ENCODE measurements around the gene ACSBG1. TPM values are rescaled to one million over a fixed set of nuclear protein-coding genes. Genes with fewer than 3 reads are reported as not detected.

Gene ACSBG1
- total and polyA plus RNA-seq, 2 donors (not counting 1 experiment from before 2014, with no cell fraction given), result not detected

GRCh38 chr15:78133801-78134200 is 100.6 kb downstream of the ACSBG1 start:
- Histone ChIP-seq H3K4me3 (replicated peaks in 1 of 4; ENCODE audit: control extremely low read depth in 1 of 4, insufficient read depth in 1 of 4, low read depth in 3 of 4, low read length in 4 of 4) (no peak overlapping the region), H2AFZ (ENCODE audit: low read length) (no peak overlapping the region), H3K4me2 (ENCODE audit: extremely low read depth, insufficient read depth, low read length) (no peak overlapping the region), H3K9me3 (ENCODE audit: control insufficient read depth, insufficient read depth, low read depth, low read length) (no peaks in the 10 kb centered on the region), H3K9ac (ENCODE audit: insufficient read depth, low read length) (no peak overlapping the region), H3K27me3 (ENCODE audit: control insufficient read depth, insufficient read depth, low read length) (peaks cover 3% of the 10 kb centered on the region), H3K36me3 (ENCODE audit: control insufficient read depth, insufficient read depth, low read length) (no peaks in the 10 kb centered on the region), H4K20me1 (ENCODE audit: control insufficient read depth, extremely low read depth, insufficient read depth, low read length) (no peaks in the 10 kb centered on the region), H3K79me2 (ENCODE audit: control insufficient read depth, insufficient read depth, low read length) (no peaks in the 10 kb centered on the region), H3K4me1 (ENCODE audit: control insufficient read depth, extremely low read depth, insufficient read depth, low read length) (no peaks in the 10 kb centered on the region), H3K27ac (ENCODE audit: insufficient read depth, low read length) (no peak overlapping the region)
- no peak for DNase-seq (ENCODE audit: low read depth in 2 of 2)
- TF ChIP-seq EZH2 (IDR thresholded peaks at IDR 0.05; ENCODE audit: low read length, missing control alignments) (no peak), CTCF (conservative IDR thresholded peaks at IDR 0.05 in 1 of 2, IDR thresholded peaks at IDR 0.05 in 1 of 2; ENCODE audit: low read depth in 1 of 2, low read length in 2 of 2) (no peak)

GRCh38 chr15:78131295-78132061 is 102.9 kb downstream of the ACSBG1 start, which contains the start of gene CIB2:
Gene CIB2, minus strand, starts transcription at chr15:78131445. Its CDS starts 230 bp downstream, at chr15:78131215.
- Histone ChIP-seq H3K9ac (ENCODE audit: insufficient read depth, low read length) (peak within 1 kb of the TSS; percentile 59), H3K9me3 (ENCODE audit: control insufficient read depth, insufficient read depth, low read depth, low read length) (no peaks in the 10 kb centered on the region), H4K20me1 (ENCODE audit: control insufficient read depth, extremely low read depth, insufficient read depth, low read length) (no peaks in the 10 kb centered on the region), H3K27ac (ENCODE audit: insufficient read depth, low read length) (no peak within 1 kb of the TSS), H2AFZ (ENCODE audit: low read length) (peak within 1 kb of the TSS; percentile 50), H3K4me2 (ENCODE audit: extremely low read depth, insufficient read depth, low read length) (peak within 1 kb of the TSS; percentile 64), H3K36me3 (ENCODE audit: control insufficient read depth, insufficient read depth, low read length) (no peaks in the 10 kb centered on the region), H3K4me1 (ENCODE audit: control insufficient read depth, extremely low read depth, insufficient read depth, low read length) (no peaks in the 10 kb centered on the region), H3K4me3 (replicated peaks in 1 of 4; ENCODE audit: control extremely low read depth in 1 of 4, insufficient read depth in 1 of 4, low read depth in 3 of 4, low read length in 4 of 4) (peak within 1 kb of the TSS; percentile 42 to 74 (median 57)), H3K79me2 (ENCODE audit: control insufficient read depth, insufficient read depth, low read length) (no peaks in the 10 kb centered on the region), H3K27me3 (ENCODE audit: control insufficient read depth, insufficient read depth, low read length) (peaks cover 7% of the 10 kb centered on the region)
- peak; percentile 42 to 63 for DNase-seq (ENCODE audit: low read depth in 2 of 2)
- TF ChIP-seq EZH2 (IDR thresholded peaks at IDR 0.05; ENCODE audit: low read length, missing control alignments) (no peak), CTCF (conservative IDR thresholded peaks at IDR 0.05 in 1 of 2, IDR thresholded peaks at IDR 0.05 in 1 of 2; ENCODE audit: low read depth in 1 of 2, low read length in 2 of 2) (peak; percentile 18 to 50)

- Histone ChIP-seq H3K9me3 (ENCODE audit: control insufficient read depth, insufficient read depth, low read depth, low read length) (no peaks in the 10 kb centered on the region), H2AFZ (ENCODE audit: low read length) (no peak overlapping the region), H4K20me1 (ENCODE audit: control insufficient read depth, extremely low read depth, insufficient read depth, low read length) (no peaks in the 10 kb centered on the region), H3K27me3 (ENCODE audit: control insufficient read depth, insufficient read depth, low read length) (peaks cover 7% of the 10 kb centered on the region), H3K36me3 (ENCODE audit: control insufficient read depth, insufficient read depth, low read length) (no peaks in the 10 kb centered on the region), H3K27ac (ENCODE audit: insufficient read depth, low read length) (no peak overlapping the region), H3K4me2 (ENCODE audit: extremely low read depth, insufficient read depth, low read length) (no peak overlapping the region), H3K9ac (ENCODE audit: insufficient read depth, low read length) (no peak overlapping the region), H3K79me2 (ENCODE audit: control insufficient read depth, insufficient read depth, low read length) (no peaks in the 10 kb centered on the region), H3K4me3 (replicated peaks in 1 of 4; ENCODE audit: control extremely low read depth in 1 of 4, insufficient read depth in 1 of 4, low read depth in 3 of 4, low read length in 4 of 4) (peak overlapping the region in 2 of 4 experiments; percentile 42 to 74), H3K4me1 (ENCODE audit: control insufficient read depth, extremely low read depth, insufficient read depth, low read length) (no peaks in the 10 kb centered on the region)
- DNase-seq (ENCODE audit: low read depth in 2 of 2), result no peak
- TF ChIP-seq EZH2 (IDR thresholded peaks at IDR 0.05; ENCODE audit: low read length, missing control alignments) (peak; percentile 26), CTCF (conservative IDR thresholded peaks at IDR 0.05 in 1 of 2, IDR thresholded peaks at IDR 0.05 in 1 of 2; ENCODE audit: low read depth in 1 of 2, low read length in 2 of 2) (no peak)
These were observed 103.7 kb downstream of the ACSBG1 start for GRCh38 chr15:78130466-78131294.

All from fibroblast of lung (primary cell).